Fibroblast of lung (primary cell): ENCODE data around the gene MED26.

Experiments
- EZH2 ChIP-seq: IDR thresholded peaks from 2 replicates; pipeline ENCODE4 v1.5.1; 2012; ENCODE audit warnings: low read length, control low read depth, mild to moderate bottlenecking; ENCODE audit errors: missing control alignments
- TF ChIP-seq, protein P1 (sequence below), 2 donors: IDR thresholded peaks in 1 of 2; conservative IDR thresholded peaks in 1 of 2; 1 replicate in 1 of 2; 2 replicates in 1 of 2; pipeline ENCODE4 v1.5.1; 2011 to 2012; ENCODE audit warnings: low read length in 2 of 2, control low read depth in 1 of 2, inconsistent platforms in 1 of 2, low read depth in 1 of 2, mild to moderate bottlenecking in 1 of 2

DNA sequence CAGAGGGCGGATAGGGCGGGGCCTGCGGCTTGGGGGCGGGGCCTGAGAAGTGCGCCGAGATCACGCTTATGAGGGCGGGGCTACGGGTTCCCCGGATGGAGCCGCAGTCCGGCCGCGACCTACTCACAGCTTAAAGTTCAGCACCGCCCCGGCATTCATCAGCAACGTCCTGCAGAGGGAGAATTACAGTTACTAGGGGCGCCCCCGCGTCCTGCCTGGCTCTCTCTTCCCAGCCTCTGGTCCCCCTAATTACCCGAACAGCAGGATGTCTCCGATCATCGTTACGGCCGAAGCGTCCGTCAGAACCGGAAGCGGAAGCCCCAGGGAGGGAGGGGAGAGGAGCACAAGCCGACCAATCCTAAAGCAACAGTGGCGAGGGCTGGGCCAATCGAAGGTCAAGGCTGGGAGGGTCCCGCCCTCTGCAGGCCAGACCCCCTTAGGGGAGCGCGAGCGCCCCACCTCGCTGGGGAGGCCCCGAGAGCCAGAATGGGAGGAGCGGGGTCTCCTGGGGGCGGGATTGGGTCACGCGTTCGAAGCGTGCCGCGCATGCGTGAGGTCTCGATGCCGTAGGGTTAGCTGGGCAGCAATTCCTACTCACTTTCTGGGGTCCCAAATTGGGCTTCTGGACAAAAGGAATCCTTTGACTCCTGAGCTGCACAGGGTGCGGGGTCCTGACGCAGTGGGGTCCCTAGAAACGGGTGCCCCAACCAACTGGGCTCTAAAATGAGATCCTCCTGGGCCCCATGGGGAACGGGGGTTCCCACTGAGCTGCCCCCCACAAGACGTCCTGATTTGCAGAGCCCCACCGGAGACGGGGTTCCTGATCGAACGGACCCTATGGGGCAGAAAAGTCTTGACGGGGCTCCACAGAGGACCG, 32.1 kb upstream of the MED26 start, which contains the start of gene SMIM7:
- TF ChIP-seq EZH2, result no peak
- TF ChIP-seq, protein P1, sequence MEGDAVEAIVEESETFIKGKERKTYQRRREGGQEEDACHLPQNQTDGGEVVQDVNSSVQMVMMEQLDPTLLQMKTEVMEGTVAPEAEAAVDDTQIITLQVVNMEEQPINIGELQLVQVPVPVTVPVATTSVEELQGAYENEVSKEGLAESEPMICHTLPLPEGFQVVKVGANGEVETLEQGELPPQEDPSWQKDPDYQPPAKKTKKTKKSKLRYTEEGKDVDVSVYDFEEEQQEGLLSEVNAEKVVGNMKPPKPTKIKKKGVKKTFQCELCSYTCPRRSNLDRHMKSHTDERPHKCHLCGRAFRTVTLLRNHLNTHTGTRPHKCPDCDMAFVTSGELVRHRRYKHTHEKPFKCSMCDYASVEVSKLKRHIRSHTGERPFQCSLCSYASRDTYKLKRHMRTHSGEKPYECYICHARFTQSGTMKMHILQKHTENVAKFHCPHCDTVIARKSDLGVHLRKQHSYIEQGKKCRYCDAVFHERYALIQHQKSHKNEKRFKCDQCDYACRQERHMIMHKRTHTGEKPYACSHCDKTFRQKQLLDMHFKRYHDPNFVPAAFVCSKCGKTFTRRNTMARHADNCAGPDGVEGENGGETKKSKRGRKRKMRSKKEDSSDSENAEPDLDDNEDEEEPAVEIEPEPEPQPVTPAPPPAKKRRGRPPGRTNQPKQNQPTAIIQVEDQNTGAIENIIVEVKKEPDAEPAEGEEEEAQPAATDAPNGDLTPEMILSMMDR (conservative IDR thresholded peaks at IDR 0.05 in 1 of 2, IDR thresholded peaks at IDR 0.05 in 1 of 2; ENCODE audit: low read depth in 1 of 2, low read length in 2 of 2), result no peak
